ENCODE measurements around the gene WIPF2. TPM values are rescaled to one million over a fixed set of nuclear protein-coding genes. Genes with fewer than 3 reads are reported as not detected.
"Not testable (repeated sequence)": the region's sequence is repeated elsewhere in the genome, so short reads cannot be mapped to it uniquely, and the experiment has no call there.

Gene WIPF2
- total RNA-seq, 4 donors from 2014 or later = 4.9 to 34.3 (median 8.6) TPM

- TF ChIP-seq POLR2A (IDR thresholded peaks at IDR 0.05) (no peak), CTCF (IDR thresholded peaks at IDR 0.05) (no peak)
- no peak overlapping the region for H3K27ac ChIP-seq
- no peaks in the 10 kb centered on the region for H3K27me3 ChIP-seq
- intact Hi-C loops (cut with DNase I; ENCODE audit: low total_unique reads) = no loop called here
- no peaks in the 10 kb centered on the region for H3K4me1 ChIP-seq
- no peak overlapping the region for H3K4me3 ChIP-seq
- DNase-seq = no peak
- no peaks in the 10 kb centered on the region for H3K36me3 ChIP-seq
- H3K9me3 ChIP-seq = no peaks in the 10 kb centered on the region
Observed at GRCh38 chr17:40209404-40210093, 9.6 kb upstream of the WIPF2 start.

GRCh38 chr17:40213914-40214313 lies 5.2 kb upstream of the WIPF2 start:
- H3K9me3 ChIP-seq; H3K27me3 ChIP-seq; H3K4me1 ChIP-seq; H3K27ac ChIP-seq; H3K4me3 ChIP-seq; H3K36me3 ChIP-seq; intact Hi-C loops (cut with DNase I; ENCODE audit: low total_unique reads); DNase-seq: not testable (repeated sequence)

GRCh38 chr17:40218006-40218739 lies 931 bp upstream of the WIPF2 start:
- H3K36me3 ChIP-seq = no peaks in the 10 kb centered on the region
- no peaks in the 10 kb centered on the region for H3K9me3 ChIP-seq
- H3K27me3 ChIP-seq = no peaks in the 10 kb centered on the region
- intact Hi-C loops (cut with DNase I; ENCODE audit: low total_unique reads) = no loop called here
- TF ChIP-seq POLR2A (IDR thresholded peaks at IDR 0.05) = no peak
- peak overlapping the region; percentile 85 to 97 for H3K27ac ChIP-seq
- no peaks in the 10 kb centered on the region for H3K4me1 ChIP-seq
- DNase-seq = no peak
- no peak overlapping the region for H3K4me3 ChIP-seq

- Histone ChIP-seq H3K27ac (peak overlapping the region; percentile 85 to 97), H3K36me3 (no peaks in the 10 kb centered on the region), H3K4me3 (peak overlapping the region; percentile 74 to 89), H3K4me1 (no peaks in the 10 kb centered on the region), H3K9me3 (no peaks in the 10 kb centered on the region), H3K27me3 (no peaks in the 10 kb centered on the region)
- intact Hi-C loops (cut with DNase I; ENCODE audit: low total_unique reads) = no loop called here
- peak in 1 of 2 donors; percentile 55 for DNase-seq
- TF ChIP-seq CTCF (IDR thresholded peaks at IDR 0.05) (peak in 1 of 4 experiments; percentile 4), POLR2A (IDR thresholded peaks at IDR 0.05) (no peak)
Observed at GRCh38 chr17:40219594-40220338, 662 bp downstream of the WIPF2 start.

GRCh38 chr17:40224718-40225550 lies 5.8 kb downstream of the WIPF2 start:
- Histone ChIP-seq H3K36me3 (no peaks in the 10 kb centered on the region), H3K27ac (peak overlapping the region; percentile 19), H3K4me3 (no peak overlapping the region), H3K4me1 (peaks cover 0 to 5% of the 10 kb centered on the region in 2 donors), H3K9me3 (no peaks in the 10 kb centered on the region), H3K27me3 (no peaks in the 10 kb centered on the region)
- DNase-seq = no peak
- TF ChIP-seq CTCF (IDR thresholded peaks at IDR 0.05) = no peak
- TF ChIP-seq POLR2A (IDR thresholded peaks at IDR 0.05) = no peak
- intact Hi-C loops (cut with DNase I; ENCODE audit: low total_unique reads) = no loop called here

GRCh38 chr17:40229146-40229545 lies 10.0 kb downstream of the WIPF2 start:
- H3K4me3 ChIP-seq; H3K36me3 ChIP-seq; intact Hi-C loops (cut with DNase I; ENCODE audit: low total_unique reads); H3K9me3 ChIP-seq; H3K27ac ChIP-seq; DNase-seq; H3K27me3 ChIP-seq; H3K4me1 ChIP-seq: not testable (repeated sequence)
